Activated CD4-positive, alpha-beta T cell treated with anti-CD3 and anti-CD28 coated beads, Interleukin-10, Interleukin-2, amounts not matched to agents 100 ng/mL and 50 ng/mL, durations not matched to agents 16 hours and 8 hours (primary cell): ENCODE data around the gene NEU4.
A peak's percentile ranks its signal among the peaks of the same experiment; 100 is the strongest.

ENCODE experiments used
- DNase-seq: peaks from one replicate; pipeline ENCODE4 v3.0.0-alpha.2; 2020

The NEU4 gene

GRCh38 chr2:241854342-241855244 is 45.6 kb downstream of the NEU4 start:
- DNase-seq, result no peak

GRCh38 chr2:241855245-241855887 is 46.4 kb downstream of the NEU4 start:
- DNase-seq, result no peak

DNA sequence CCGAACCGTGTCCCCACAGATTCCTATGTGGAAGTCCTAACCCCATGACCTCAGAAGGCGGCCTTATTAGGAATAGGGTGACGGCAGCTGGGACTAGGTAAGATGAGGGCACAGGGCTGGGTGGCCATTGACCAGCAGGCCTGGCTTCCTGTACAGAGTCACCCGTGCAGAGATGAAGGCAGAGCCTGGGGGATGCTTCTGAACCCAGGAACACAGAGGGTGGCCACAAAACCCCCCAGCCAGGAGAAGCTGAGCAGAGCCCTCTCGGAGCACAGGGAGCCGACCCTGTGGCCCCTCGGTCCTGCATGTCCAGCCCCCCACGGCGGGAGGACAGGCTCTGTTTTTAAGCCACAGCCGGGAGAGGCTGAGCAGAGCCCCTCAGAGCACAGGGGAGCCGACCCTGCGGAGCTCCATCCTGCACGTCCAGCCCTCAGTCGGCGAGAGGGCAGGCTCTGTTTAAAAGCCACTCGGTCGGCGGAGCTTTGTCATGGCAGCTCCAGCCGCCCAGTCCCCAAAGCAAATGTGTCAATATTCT is 47.0 kb downstream of the NEU4 start:
- DNase-seq, result no peak

GRCh38 chr2:241857041-241857541 is 48.1 kb downstream of the NEU4 start:
- DNase-seq, result no peak

GRCh38 chr2:241857572-241858121 is 48.7 kb downstream of the NEU4 start:
- no peak for DNase-seq

DNA sequence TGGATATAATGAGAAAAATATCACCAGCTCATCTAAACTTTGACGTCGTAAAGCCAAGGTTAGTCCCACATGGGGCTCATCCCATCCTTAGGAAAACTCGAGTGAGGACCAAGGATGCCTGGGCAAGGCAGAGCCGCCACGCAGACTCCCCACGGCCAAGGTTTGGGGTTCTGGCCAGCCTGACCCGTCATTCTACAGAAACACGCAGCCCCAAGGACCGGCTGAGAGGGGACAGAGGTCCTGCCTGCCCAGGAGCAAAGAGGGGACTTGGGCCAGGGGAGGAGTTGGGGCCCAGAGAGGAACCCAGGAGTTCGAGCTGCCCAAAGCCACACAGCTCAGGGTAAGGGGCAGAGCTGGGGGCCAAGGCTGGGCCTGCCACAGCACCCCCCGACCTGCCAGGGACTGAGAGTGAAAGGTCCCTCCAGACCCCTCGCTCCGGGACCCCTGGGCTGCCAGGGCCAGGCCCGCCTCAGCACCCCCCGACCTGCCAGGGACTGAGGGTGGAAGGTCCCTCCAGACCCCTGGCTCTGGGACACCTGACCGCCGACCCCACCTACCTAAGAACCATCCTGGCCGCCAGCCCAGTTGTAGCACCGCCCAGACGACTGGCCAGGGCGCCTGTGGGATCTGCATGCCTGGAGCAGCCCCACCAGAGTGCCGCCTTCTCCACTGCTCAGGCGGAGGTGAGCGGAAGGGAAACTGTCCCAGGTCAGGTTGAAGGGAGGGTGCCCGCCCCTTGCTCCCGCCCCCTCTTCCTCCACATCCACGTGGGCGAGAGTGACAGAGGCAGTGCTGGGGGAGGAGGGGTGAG is 49.4 kb downstream of the NEU4 start, which contains the start of gene PDCD1:
Gene PDCD1 (minus strand): TSS at position 689 of the 811 bp plus-strand sequence. CDS start 56 bp downstream, at position 633.
- peak; percentile 89 for DNase-seq

DNA sequence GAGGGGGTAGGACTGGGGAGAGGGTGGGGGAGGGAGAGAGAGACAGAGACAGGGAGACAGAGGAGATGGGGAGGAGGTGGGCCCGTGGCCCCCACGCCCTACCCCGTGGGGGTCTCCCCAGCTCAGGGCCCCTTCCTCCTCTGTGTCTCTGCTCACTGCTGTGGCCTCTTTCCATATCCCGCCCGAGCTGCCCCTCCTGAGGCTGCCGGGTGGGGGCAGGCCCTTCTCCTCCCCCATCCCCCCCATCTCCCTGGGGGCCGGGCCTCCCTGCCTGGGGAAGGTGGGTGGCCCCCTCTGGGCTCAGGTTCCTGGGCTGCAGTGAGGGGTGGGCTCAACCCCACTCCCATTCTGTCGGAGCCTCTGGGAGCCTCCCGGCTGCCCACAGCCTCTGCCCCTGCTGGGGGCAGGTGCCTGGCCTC is 50.0 kb downstream of the NEU4 start:
- peak; percentile 33 for DNase-seq

DNA sequence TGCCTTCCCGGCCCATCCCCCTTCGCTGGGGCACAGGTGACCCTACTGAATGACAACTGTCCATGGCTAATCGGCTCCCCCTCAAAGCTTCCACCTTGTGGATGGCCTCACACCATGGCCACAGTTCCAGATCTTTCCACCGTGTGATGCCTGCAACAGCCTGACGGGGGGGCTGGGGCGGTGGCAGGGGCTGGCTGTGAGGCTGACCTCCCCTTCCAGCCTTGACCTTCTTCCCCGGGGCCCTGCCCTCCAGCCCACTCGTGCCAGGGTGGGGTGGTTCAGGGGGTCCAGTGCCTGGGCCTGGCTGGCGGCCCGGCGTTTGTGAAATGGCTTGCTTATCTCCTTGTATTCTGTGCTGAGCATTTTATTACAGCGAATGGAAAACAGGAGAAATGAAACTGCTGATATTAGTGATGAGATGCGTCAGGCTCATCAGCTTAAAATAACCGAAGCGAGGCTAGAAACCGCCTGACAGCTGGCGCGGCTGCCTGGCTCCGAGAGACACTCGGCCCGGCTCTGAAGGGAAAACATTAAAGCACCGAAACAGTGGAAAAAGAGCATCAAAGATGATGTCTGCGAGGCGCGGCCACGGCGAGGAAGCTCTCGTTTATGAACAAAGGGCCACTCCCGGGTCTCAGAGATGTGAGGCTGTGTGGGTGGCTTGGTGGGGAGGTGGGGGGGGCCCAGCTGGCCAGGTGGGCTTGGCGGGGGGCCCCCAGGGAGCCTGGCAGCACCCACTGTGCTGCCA is 50.6 kb downstream of the NEU4 start:
- DNase-seq, result peak; percentile 68

- peak; percentile 37 for DNase-seq
These were observed 51.4 kb downstream of the NEU4 start for GRCh38 chr2:241860184-241861078.

DNA sequence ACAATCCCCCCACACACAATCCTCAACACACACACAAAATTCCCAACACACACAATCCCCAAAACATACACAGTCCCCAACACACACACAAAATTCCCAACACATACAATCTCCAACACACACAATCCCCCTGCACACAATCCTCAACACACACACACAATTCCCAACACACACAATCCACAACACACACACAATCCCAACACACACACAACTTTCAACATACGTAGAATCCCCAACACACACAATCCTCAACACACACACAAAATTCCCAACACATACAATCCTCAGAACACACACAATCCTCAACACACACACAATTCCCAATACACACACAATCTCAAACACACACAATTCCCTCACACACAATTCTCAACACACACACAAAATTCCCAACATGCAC is 52.3 kb downstream of the NEU4 start:
- DNase-seq, result no peak

- no peak for DNase-seq
These were observed 53.1 kb downstream of the NEU4 start for GRCh38 chr2:241862093-241862492.

- DNase-seq, result peak; percentile 32
These were observed 54.0 kb downstream of the NEU4 start for GRCh38 chr2:241862775-241863535.

GRCh38 chr2:241863536-241863954 is 54.6 kb downstream of the NEU4 start:
- DNase-seq, result peak; percentile 78

- no peak for DNase-seq
These were observed 55.3 kb downstream of the NEU4 start for GRCh38 chr2:241864168-241864849.

DNA sequence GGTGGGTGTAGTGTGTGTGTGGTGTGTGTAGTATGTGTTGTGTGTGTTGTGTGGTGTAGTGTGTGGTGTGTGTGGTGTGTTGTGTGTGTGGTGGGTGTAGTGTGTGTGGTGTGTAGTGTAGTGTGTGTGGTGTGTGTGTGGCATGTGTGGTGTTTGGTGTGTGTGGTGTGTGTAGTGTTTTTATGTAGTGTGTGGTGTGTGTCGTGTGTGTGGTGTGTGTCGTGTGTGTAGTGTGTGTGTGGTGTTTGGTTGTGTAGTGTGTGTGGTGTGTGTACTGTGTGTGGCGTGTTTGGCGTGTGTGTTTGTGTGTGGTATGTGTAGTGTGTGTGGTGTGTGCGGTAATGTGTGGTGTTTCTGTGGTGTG is 55.8 kb downstream of the NEU4 start:
- no peak for DNase-seq

- DNase-seq, result no peak
These were observed 56.5 kb downstream of the NEU4 start for GRCh38 chr2:241865416-241865956.

- DNase-seq, result no peak
These were observed 57.2 kb downstream of the NEU4 start for GRCh38 chr2:241865957-241866789.
